Activated CD4-positive, alpha-beta T cell treated with anti-CD3 and anti-CD28 coated beads, Interleukin-2, amount 50 U/mL, for 24 hours (primary cell): Measurements from ENCODE around the gene RNGTT.
"Not testable (repeated sequence)": the region's sequence is repeated elsewhere in the genome, so short reads cannot be mapped to it uniquely, and the experiment has no call there.

ENCODE experiments used
- DNase-seq, 2 donors: peaks; one replicate each; pipeline ENCODE4 v3.0.0-alpha.2; 2020; ENCODE audit warnings: low read depth in 1 of 2, low spot score in 1 of 2

The RNGTT gene

DNA sequence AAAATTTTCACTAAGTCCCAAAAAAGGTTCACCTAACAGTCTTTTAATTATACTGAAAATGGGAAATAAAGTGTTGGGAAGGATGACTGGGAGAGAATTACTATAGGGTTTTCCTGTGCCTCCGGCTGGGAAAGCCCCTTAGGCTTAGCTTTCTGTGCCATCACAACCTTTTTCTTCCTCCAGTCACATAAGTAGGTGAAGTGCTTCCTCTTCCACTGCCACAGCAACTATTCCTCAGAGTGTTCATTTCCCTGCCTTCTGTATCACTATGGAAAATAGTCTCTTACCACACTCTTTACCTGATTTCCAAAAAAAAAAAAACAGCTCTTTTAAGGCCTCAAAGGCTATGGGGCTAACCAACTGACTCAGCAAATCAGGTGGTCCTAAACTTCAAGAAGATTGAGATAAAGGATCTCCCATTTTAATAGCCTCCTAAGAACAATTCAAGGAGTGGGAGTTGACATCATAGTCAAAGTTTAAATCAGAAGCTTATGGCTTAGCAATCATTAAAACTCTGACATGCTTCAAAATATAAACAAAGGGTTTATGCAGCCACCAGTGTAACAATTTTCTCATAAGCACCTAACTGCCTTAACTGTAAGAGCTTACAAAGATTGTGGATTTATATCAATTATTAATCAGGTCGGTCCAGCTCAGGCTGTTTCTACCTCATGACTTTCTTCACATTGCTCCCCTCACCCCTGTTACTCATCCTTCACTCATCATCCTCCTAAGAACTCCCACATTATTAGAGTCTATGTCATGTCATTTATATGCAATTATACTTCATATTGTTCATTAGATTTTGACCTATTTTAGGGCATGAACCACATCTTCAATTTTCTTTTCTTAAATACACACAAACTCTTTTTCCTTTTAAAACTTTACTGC lies 95.3 kb downstream of the RNGTT start:
- DNase-seq, result no peak

DNA sequence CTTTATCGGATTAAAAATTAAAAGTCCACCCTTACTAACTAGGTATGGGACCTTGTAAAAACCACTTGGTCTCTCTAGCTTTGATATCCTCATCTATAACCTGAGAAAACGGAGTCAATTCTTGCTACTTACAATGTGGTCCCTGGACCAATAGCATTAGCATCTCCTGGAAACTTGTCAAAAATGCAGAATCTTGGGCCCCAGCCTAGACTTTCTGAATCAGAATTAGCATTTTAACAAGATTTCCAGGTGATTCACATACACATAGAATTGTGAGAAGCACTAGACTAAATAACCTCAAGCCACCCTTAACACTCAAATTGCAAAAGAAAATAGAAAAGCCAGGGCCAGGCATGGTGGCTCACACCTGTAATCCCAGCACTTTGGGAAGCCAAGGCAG lies 96.6 kb downstream of the RNGTT start:
- no peak for DNase-seq

DNA sequence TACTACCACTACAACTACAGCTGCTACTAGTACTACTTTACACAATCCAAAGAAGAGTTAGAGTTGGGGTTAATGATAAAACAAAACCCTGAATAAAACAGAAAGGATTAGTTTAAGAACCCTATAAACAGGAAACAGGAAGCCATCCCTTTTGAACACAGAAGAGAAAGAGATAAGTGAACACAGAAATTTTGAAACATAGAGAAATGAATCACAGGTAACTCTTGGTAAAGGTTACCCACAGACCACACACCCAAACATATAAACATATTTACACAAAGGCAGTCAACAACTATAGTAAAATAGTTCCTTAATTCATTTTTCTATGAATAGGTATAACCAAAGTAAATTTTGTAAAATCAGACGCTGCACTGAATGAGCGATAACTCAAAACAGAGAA lies 98.1 kb downstream of the RNGTT start:
- no peak for DNase-seq

DNA sequence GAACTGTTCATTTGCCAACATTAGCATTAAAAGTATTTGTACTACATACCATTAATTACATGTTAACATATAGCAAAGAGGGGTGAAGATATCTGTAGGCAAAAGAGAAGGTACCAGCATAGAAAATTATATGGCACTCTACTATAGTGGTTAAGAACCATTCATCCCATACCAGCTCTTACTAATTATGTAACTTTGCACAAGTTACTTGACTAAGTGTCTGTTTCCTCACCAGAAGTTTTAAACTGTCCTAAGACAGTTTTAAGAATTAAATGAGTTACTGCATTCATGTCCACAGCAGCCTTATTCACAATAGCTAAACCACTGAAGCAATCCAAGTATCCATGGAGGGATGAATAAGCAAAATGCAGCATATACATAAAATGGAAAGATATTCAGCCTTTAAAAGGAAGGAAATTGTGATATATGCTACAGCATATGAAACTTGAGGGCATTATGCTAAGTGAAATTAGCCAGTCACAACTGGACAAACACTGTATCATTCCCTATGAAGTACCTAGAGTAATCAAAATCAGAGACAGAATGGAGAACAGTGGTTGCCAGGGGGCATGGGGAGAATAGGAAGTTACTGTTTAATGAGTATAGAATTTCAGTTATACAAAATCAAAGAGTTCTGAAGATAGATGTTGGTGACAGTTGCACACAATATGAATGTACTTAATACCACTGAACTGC lies 98.9 kb downstream of the RNGTT start:
- DNase-seq, result no peak

DNA sequence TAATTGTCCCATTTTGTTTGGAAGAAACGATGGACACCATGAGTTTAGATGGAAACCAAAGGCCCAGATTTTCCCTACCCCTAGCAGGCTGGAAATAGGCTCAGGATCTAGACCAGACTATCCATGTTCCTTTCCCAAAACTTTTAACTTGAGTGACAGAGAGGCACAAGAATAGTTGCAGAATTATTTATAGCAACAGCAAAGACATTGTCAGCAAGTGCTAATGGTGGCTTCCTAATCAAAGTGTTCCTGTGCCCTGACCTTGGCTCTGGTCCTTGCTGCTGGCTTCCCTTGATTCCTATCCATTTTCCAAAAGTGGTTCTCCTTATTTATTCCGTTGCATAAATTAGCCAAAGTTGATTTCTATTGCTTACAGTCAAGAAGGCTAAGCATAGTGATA lies 103.1 kb downstream of the RNGTT start:
- no peak for DNase-seq

DNA sequence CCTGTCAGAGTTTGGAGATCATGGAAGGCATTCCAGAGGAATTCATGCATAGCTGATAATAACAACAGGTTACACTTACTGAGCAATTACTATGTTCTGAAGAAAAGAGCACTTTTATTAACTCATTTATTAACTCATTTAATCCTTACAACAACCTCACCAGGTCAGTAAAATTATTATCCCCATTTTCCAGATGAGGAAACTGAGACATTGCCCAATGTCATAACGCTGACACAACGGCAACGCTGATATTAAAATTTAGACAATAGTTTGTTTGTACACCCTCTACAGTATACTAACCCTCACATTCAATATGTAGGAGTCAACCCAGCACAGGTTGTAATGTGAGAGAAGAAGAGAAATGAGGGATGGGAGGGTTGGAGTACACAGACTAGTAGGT lies 105.0 kb downstream of the RNGTT start:
- no peak for DNase-seq

DNA sequence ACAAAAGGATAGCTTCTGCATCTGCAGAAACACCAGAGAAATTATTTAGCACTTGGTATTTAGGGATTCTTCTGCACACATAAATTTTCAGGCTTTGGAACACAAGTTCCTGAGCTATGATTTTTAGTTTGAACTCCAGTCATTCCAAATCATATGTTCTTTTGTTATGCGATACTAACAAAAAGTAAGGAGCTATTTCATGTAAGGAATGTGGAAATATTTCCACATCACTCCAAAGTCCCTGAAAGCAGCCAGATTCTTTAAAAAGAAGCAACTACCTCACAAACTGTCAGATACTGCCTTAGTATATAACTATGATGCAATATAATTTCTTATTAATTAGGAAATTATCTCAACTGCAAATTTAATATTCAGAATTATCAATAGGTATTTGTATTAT lies 106.9 kb downstream of the RNGTT start:
- no peak for DNase-seq

DNA sequence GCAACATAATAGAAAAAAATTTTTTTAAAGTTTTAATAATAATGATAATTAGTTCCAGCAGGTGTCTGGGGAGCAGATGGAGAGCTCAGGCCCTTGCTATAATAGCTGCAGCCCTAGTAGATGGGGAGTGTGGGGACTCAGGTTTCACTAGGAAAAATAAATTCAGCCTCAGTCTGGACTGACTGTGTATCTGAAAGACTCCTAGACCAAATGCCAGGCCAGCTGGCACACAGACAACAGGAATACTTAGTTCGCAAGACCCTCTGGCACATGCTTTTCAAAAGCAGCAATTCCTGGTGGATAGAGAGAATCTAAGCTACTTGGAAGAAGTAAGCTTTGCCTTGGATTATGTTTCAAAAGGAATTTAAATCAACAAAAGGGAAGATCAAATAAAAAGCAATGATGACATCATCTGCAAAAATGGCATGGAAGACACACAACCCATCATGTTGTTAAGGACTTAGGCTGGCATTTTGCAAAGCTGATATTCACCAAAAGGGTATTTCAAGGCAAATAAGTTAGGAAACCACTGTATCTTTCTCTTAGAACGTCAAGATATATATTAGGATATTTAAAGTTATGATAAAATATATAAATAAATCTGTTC lies 107.8 kb downstream of the RNGTT start:
- no peak for DNase-seq

DNA sequence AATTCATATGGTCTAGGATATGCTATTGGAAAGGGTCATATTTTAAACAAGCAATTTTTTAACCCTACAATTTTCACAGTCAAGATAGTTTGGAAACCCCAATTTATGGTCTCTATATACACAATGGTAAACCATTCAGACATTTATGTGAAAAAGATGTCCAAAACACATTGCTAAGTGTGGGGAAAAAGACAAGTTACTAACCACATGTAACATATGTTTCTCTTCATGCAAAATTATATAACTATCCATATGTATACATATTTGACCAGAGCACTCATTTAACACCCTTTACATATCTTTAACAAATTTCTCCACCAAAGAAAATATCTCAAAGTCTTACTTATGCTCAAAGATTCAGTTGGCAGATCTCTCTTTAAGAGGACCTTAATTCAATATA lies 110.6 kb downstream of the RNGTT start:
- DNase-seq, result no peak

DNA sequence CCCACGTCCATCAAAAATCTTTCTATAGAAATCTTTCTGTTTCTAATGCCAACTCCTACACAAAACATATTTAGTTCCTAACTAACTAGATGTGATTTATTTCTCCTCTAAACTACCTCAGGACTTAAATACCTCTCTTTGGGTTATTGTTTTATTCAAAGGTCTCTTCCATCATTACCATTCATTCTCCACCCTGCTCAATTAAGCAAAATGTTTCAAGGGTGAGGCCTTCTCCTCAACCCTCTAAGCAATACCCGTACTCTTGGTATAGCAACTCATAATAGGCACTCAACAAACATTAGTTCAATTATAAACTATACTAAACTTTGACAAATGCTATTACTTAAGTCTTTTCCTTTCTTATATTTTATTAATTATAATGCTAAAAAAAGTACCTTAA lies 111.4 kb downstream of the RNGTT start:
- no peak for DNase-seq

DNA sequence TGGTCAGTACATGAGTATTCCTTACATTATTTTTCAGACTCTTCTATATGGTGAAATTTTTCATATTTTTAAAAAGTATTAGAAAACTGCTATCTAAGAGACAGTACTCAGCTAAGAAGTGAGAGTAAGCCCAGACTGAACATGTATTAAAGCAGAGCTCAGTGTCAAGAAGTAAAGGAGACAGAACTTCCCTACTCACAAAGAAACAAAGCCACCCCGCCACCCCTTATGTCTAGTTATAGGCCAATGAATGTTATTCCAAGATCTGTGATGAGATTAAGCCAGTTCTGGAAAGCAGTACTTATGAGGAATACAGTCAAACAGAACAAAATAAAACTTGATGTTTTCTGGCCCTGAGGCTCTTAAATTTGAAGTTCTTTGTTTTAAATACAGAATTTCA lies 114.5 kb downstream of the RNGTT start:
- no peak for DNase-seq

DNA sequence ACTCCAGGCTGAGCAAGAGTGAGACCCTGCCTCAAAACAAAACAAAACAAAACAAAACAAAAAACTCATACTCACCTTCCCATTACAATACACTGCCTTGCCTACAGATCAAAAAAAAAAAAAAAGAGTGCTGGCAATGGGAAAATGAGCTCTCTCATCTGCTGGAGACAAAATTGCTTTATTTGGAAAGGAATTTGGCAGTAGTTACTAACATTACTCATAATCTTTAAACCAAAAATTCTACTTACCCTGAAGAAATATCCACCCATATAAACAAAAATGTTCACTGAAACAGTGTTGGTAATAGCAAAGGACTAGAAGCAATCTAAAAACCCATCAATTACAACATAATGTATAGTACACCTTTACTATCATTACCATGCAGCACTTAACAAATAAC lies 120.4 kb downstream of the RNGTT start:
- no peak for DNase-seq

DNA sequence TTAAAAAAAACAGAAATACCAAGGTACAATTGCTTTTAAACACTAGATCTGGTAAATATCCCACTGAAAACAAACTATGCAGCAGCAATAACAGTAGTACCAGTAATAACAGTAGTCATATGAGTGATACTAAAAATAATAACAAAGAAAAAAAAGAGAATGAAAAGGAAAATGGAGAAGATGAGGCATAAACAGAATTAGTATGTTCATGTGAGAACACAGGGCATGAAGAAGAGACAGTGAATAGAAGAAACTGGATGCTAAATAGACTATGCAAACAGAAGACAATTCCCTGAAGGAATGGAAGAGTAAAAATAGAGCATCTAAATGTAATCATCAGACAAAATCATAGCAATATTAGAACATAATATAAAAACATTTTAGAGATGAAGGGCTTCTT lies 121.1 kb downstream of the RNGTT start:
- DNase-seq, result no peak

DNA sequence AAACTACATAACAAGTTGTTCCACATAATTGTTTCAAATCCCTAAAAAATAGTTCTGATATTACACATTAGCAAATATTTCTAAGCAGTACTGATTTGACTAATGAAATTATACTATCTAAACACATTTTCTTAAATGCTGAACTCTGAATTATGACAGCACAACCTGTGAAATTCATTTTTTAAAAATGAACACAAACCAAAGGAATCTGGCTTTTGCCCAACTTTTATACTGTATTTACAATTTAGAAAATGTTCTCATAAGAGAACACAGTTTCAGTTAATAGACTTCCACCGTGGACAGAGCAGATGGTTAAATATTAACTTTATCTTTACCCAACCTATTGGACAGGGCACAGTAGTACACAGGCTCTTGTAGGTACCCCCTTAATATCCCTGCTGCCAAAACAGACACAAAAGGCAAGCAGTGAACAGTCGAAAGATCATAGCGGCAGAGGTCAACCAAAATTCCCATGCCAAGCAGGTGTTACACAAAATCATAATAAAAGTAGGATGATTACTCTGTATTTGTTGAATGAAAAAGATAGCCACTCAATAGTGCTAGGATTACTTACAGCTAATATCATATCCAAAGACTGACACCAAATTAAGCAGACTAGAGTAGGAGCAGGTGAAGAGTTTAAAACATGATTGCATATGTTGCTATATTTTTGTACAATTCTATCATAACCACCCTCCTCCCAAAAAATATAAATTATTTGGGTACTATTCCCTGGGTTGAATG lies 122.5 kb downstream of the RNGTT start:
- DNase-seq, result no peak

DNA sequence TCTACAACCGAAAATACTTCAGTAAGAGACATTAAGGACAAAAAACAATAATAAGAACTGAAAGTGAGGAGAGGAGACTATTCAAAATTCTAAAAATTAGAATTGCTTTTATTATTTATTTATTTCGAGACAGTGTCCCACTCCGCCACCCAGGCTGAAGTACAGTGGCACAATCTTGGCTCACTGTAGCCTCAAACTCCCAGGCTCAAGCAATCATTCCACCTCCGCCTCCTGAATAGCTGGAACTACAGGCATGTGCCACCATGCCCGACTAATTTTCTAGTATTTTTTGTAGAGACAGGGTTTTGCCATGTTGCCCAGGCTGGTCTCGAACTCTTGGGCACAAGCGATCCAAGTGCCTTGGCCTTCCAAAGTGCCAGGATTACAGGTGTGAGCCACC lies 123.1 kb downstream of the RNGTT start:
- DNase-seq, result no peak

DNA sequence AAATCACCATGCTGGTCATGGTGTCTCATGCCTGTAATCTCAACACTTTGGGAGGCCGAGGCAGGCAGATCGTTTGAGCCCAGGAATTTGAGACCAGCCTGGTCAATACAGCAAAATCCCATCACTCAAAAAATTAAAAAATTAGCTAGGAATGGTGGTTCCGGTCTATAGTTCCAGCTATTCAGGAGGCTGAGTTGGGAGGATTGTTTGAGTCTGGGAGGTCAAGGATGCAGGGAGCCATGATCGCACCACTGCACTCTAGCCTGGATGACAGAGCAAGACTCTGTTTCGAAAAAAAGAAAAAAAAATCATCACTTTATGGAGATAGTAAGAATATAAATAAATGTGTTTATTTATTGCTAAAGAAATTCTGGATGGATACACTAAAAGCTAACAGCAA lies 124.1 kb downstream of the RNGTT start:
- no peak for DNase-seq

DNA sequence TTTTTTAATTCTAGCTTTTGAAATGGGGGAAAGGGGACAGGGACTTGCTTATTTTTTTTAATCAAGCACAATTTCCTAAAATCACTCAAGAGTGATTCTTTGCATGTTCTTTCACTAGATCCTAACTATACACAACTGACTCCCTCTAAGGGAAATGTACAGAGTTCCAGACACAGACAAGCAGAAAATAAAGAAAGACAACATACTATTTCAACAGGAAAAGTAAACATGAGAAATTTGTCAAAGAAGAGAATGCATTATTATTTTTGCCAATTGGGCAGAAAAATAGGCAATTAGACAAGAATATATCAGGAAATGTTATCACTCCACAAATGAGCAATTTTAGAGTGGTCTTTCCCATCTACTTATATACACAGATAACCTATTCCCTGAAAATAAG lies 128.2 kb downstream of the RNGTT start:
- DNase-seq, result no peak

DNA sequence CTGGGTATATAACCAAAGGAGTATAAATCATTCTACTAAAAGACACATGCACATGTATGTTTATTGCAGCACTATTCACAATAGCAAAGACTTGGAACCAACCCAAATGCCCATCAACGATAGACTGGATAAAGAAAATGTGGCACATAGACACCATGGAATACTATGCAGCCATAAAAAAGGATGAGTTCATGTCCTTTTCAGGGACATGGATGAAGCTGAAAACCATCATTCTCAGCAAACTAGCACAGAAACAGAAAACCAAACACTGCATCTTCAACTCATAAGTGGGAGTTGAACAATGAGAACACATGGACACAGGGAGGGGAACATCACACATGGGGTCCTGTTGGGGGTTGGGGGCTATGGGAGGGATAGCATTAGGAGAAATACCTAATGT lies 130.3 kb downstream of the RNGTT start:
- not testable (repeated sequence) for DNase-seq

DNA sequence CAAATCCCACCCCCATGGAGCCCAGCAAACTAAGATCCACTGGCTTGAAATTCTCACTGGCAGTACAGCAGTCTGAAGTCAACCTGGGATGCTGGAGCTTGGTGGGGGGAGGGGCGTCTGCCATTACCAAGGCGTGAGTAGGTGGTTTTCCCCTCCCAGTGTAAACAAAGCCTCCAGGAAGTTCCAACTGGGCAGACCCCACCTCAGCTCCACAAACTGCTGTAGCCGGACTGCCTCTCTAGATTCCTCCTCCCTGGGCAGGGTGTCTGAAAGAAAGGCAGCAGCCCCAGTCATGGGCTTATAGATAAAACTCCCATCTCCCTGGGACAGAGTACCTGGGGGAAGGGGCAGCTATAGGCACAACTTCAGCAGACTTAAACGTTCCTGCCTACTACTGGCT lies 135.8 kb downstream of the RNGTT start:
- DNase-seq, result not testable (repeated sequence)

DNA sequence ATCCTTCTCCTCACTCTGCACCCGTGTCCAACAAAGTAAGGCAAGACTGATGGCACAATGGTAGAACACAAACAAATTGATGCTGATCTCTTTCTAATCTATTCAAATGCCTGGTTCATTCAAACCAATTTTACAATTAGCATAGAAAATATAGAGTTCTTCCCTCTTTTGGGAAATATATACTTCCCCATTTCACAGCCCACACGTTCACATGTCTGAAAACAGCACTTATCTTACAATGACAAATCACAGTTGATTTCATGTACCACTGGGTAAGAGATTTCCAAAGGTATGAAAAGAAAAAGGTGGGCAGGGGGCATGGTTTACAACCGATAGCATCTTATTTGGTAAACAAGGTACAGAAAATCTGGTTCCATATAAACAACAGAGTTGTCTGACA lies 137.6 kb downstream of the RNGTT start:
- no peak for DNase-seq

DNA sequence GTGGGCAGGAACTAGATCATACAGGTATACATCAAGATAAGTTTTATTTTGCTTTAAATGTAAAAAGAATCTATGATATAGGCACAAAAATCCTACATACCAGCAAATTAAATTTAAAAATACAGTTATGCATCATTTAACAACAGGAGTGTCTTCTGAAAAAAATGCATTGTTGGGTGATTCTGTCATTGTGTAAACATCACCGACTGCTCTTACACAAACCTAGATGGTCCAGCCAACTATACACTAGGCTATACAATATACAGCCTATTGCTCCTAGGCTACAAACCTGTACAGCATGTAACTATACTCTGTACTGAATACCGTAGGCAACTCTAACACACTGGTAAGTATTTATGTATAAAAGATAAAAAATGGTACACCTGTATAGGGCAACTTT lies 139.4 kb downstream of the RNGTT start:
- no peak for DNase-seq

DNA sequence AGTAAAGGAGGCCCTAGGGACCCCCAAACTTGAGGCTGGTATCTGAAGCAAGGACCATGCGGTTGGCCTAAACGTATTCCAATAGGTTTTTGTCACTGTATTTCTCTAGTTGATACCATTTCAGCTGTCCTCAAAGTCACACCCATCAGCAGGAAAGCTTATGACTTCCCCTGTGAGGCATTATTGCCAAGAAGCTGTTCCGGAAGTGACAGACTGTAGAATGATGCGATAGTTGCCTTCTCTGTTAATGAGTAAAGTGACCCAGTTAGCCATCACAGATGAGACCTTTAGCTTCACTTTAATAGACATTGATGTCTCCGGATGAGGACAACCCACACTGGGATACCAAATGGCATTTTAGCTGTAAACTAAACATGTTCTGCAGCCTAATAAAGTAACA lies 147.9 kb downstream of the RNGTT start:
- DNase-seq, result no peak
